Activated naive CD4-positive, alpha-beta T cell treated with anti-CD3 and anti-CD28 coated beads, Interleukin-2, amount 50 U/mL, for 72 hours (primary cell): ENCODE measurements around the gene SETDB2. TPM values are rescaled to one million over a fixed set of nuclear protein-coding genes. Genes with fewer than 3 reads are reported as not detected.

Experiments
- ATAC-seq, 2 donors: fragments of 150-1000 bp; cut with Tn5 transposase; 2 replicates each; pipeline ENCODE4 v1.10.0; 2021; ENCODE audit warnings: mild to moderate bottlenecking in 2 of 2, moderate library complexity in 2 of 2
- DNase-seq, 2 donors: peaks; one replicate each; pipeline ENCODE4 v3.0.0; 2021 to 2022; ENCODE audit warnings: low spot score in 2 of 2
- H3K27ac Mint-ChIP-seq, 2 donors: one replicate each; pipeline ENCODE4 v1.8.0; 2022; ENCODE audit warnings: mild to moderate bottlenecking in 2 of 2, mixed read lengths in 2 of 2
- H3K36me3 Mint-ChIP-seq, 2 donors: one replicate each; pipeline ENCODE4 v1.8.0; 2022; ENCODE audit warnings: mixed read lengths in 2 of 2
- H3K9me3 Mint-ChIP-seq, 2 donors: one replicate each; pipeline ENCODE4 v1.8.0; 2022; ENCODE audit warnings: mixed read lengths in 2 of 2
- total RNA-seq, 2 donors: library from RNA; stranded (reverse); gene quantifications; one replicate each; pipeline ENCODE4 v1.2.3, GENCODE V29; 2022

The SETDB2 gene
- total RNA-seq, 2 donors from 2014 or later, result 16.0 to 22.7 TPM

- Mint-ChIP-seq H3K9me3 (peaks cover 0 to 17% of the 10 kb centered on the region in 2 donors), H3K36me3 (peaks cover 26 to 45% of the 10 kb centered on the region in 2 donors), H3K27ac (peak within 1 kb of the TSS; percentile 88 to 100)
- peak; percentile 81 to 82 for ATAC-seq
- DNase-seq, result peak; percentile 87 to 93
These were observed 52.0 kb downstream of the SETDB2 start, which contains the start of gene PHF11 for GRCh38 chr13:49495783-49496762. PHF11 (plus strand) TSS chr13:49495953; CDS start chr13:49496002, 49 bp downstream.

GRCh38 chr13:49496837-49497236 is 52.8 kb downstream of the SETDB2 start:
- peak; percentile 50 to 67 for DNase-seq
- peak; percentile 11 to 38 for ATAC-seq
- H3K9me3 Mint-ChIP-seq, result peaks cover 0 to 17% of the 10 kb centered on the region in 2 donors
- H3K36me3 Mint-ChIP-seq, result peaks cover 26 to 45% of the 10 kb centered on the region in 2 donors
- peak overlapping the region; percentile 88 to 97 for H3K27ac Mint-ChIP-seq

GRCh38 chr13:49497272-49497671 is 53.2 kb downstream of the SETDB2 start:
- DNase-seq, result peak in 1 of 2 donors; percentile 17
- peaks cover 26 to 45% of the 10 kb centered on the region in 2 donors for H3K36me3 Mint-ChIP-seq

GRCh38 chr13:49498206-49498605 is 54.1 kb downstream of the SETDB2 start:
- DNase-seq, result no peak
- Mint-ChIP-seq H3K36me3 (peaks cover 26 to 53% of the 10 kb centered on the region in 2 donors), H3K9me3 (peaks cover 0 to 19% of the 10 kb centered on the region in 2 donors), H3K27ac (peak overlapping the region; percentile 88 to 97)
- no peak for ATAC-seq

More at GRCh38 chr13:49497272-49497671, 53.2 kb downstream of the SETDB2 start:
- no peak for ATAC-seq
- Mint-ChIP-seq H3K9me3 (peaks cover 0 to 17% of the 10 kb centered on the region in 2 donors), H3K27ac (peak overlapping the region; percentile 88 to 97)

GRCh38 chr13:49499889-49500660 is 56.0 kb downstream of the SETDB2 start:
- Mint-ChIP-seq H3K27ac (peak overlapping the region; percentile 88 to 91), H3K36me3 (peaks cover 26 to 64% of the 10 kb centered on the region in 2 donors), H3K9me3 (peaks cover 0 to 23% of the 10 kb centered on the region in 2 donors)
- DNase-seq (peak in 1 of 2 donors; percentile 13), ATAC-seq (peak; percentile 10 to 17)

- ATAC-seq, result no peak
- no peak for DNase-seq
- Mint-ChIP-seq H3K9me3 (peaks cover 0 to 14% of the 10 kb centered on the region in 2 donors), H3K36me3 (peaks cover 16 to 68% of the 10 kb centered on the region in 2 donors), H3K27ac (peak overlapping the region; percentile 14 to 48)
These were observed 58.9 kb downstream of the SETDB2 start for GRCh38 chr13:49502954-49503353.

GRCh38 chr13:49503951-49504350 is 59.9 kb downstream of the SETDB2 start:
- DNase-seq (no peak), ATAC-seq (no peak)
- H3K9me3 Mint-ChIP-seq, result peaks cover 0 to 9% of the 10 kb centered on the region in 2 donors
- peaks cover 11 to 58% of the 10 kb centered on the region in 2 donors for H3K36me3 Mint-ChIP-seq
- H3K27ac Mint-ChIP-seq, result no peak overlapping the region

- Mint-ChIP-seq H3K27ac (peak overlapping the region in 1 of 2 donors; percentile 44), H3K9me3 (peaks cover 0 to 4% of the 10 kb centered on the region in 2 donors), H3K36me3 (peaks cover 12 to 34% of the 10 kb centered on the region in 2 donors)
- ATAC-seq, result no peak
- no peak for DNase-seq
These were observed 68.5 kb downstream of the SETDB2 start for GRCh38 chr13:49512578-49512977.

- DNase-seq (no peak), ATAC-seq (no peak)
- H3K27ac Mint-ChIP-seq, result peak overlapping the region; percentile 30 to 54
- H3K9me3 Mint-ChIP-seq, result no peaks in the 10 kb centered on the region
- peaks cover 6 to 16% of the 10 kb centered on the region in 2 donors for H3K36me3 Mint-ChIP-seq
These were observed 72.4 kb downstream of the SETDB2 start for GRCh38 chr13:49516467-49516866.

- H3K27ac Mint-ChIP-seq, result no peak overlapping the region
- DNase-seq (no peak), ATAC-seq (no peak)
- peaks cover 6 to 16% of the 10 kb centered on the region in 2 donors for H3K36me3 Mint-ChIP-seq
- H3K9me3 Mint-ChIP-seq, result no peaks in the 10 kb centered on the region
These were observed 73.4 kb downstream of the SETDB2 start for GRCh38 chr13:49517461-49517860.

- Mint-ChIP-seq H3K36me3 (peaks cover 0 to 8% of the 10 kb centered on the region in 2 donors), H3K9me3 (no peaks in the 10 kb centered on the region), H3K27ac (peak overlapping the region in 1 of 2 donors; percentile 50)
- DNase-seq, result no peak
- ATAC-seq, result no peak
These were observed 77.2 kb downstream of the SETDB2 start for GRCh38 chr13:49521224-49521623.

GRCh38 chr13:49524740-49525501 is 80.8 kb downstream of the SETDB2 start:
- H3K9me3 Mint-ChIP-seq, result no peaks in the 10 kb centered on the region
- no peak for DNase-seq
- H3K36me3 Mint-ChIP-seq, result peaks cover 5 to 14% of the 10 kb centered on the region in 2 donors
- ATAC-seq, result peak in 1 of 2 donors; percentile 37
- H3K27ac Mint-ChIP-seq, result peak overlapping the region in 1 of 2 donors; percentile 32

- Mint-ChIP-seq H3K27ac (peak overlapping the region in 1 of 2 donors; percentile 89), H3K36me3 (peaks cover 13 to 25% of the 10 kb centered on the region in 2 donors)
- no peak for DNase-seq
These were observed 83.0 kb downstream of the SETDB2 start for GRCh38 chr13:49527123-49527522.

GRCh38 chr13:49528161-49528560 is 84.1 kb downstream of the SETDB2 start:
- no peak for DNase-seq
- Mint-ChIP-seq H3K36me3 (peaks cover 13 to 25% of the 10 kb centered on the region in 2 donors), H3K9me3 (no peaks in the 10 kb centered on the region), H3K27ac (peak overlapping the region; percentile 16 to 72)
- no peak for ATAC-seq

More at GRCh38 chr13:49527123-49527522, 83.0 kb downstream of the SETDB2 start:
- H3K9me3 Mint-ChIP-seq, result no peaks in the 10 kb centered on the region
- ATAC-seq, result no peak

GRCh38 chr13:49530457-49530856 is 86.4 kb downstream of the SETDB2 start:
- ATAC-seq, result no peak
- Mint-ChIP-seq H3K9me3 (no peaks in the 10 kb centered on the region), H3K27ac (peak overlapping the region in 1 of 2 donors; percentile 32), H3K36me3 (peaks cover 13 to 25% of the 10 kb centered on the region in 2 donors)
- no peak for DNase-seq

GRCh38 chr13:49532593-49532992 is 88.5 kb downstream of the SETDB2 start:
- no peak for DNase-seq
- ATAC-seq, result no peak
- Mint-ChIP-seq H3K27ac (no peak overlapping the region), H3K9me3 (no peaks in the 10 kb centered on the region), H3K36me3 (peaks cover 13 to 21% of the 10 kb centered on the region in 2 donors)
